NCI-H2029 (cell line): ENCODE measurements around the gene RAB36.
A peak's percentile ranks its signal among the peaks of the same experiment; 100 is the strongest.

Experiments used
- DNase-seq: peaks from one replicate; lab custom pipeline; 2025; lab: John Stamatoyannopoulos, UW

Gene RAB36

DNA sequence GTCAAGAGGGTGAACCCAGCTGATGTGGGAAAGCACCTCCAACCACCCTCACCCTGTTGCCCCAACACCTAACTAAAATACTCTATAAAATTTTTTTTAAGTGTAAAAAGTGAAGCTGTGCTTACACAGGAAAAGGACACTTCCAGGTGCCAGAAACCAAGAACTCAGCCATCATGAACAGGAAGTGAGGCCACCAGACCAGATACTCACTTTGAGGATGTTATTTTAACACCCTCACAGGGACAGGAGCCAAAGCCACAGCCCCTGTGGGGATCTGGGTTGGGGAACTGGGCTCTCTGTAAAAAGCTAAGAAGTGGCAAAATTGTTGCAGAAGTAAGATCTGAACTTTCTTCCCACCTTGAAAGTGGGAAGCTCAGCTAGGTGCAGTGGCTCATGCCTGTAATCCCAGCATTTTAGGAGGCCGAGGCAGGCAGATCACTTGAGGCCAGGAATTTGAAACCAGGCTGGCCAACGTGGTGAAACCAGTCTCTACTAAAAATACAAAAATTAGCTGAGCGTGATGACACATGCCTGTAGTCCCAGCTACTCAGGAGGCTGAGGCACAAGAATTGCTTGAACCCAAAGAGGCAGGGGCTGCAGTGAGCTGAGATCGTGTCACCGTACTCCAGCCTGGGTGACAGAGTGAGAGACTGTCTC is 7.2 kb upstream of the RAB36 start:
- DNase-seq, result peak; percentile 25

DNA sequence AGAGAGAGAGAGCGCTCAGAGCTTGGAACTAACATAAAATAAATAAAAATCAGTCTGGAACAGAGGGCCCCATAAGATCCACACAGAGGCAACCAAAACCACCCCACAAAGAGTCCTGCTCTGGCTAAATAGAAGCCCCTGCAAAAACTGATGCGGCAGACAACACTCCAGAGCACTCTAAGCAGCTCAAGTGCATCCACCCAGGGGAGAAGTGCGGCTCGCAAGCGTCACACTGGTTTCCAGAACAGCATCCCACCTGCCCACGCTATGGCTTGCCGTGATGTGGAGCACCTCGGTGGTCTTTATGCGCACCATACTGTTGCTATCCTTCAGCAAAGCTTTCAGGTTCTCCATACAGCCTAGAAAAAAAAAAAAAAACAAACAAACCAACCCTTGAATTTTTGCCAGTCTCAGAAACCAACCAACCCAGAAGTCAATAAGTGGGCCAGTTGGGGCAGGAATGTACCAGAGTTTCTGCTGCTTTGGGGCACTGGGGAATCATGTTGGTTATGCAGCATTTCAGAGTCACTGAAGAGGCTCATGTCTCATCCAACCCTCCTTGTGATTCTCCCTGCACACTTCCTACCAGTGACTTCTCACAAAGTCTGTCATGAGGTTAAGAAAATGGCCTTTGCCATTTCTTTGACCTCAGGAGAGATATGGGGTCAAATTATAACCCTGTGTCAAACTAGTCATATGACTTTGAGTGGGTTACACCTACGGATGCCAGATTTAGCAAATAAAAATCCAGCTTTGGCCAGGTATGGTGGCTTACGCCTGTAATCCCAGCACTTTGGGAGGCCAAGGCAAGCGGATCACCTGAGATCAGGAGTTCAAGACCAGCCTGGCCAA is 6.5 kb upstream of the RAB36 start:
- DNase-seq, result no peak

DNA sequence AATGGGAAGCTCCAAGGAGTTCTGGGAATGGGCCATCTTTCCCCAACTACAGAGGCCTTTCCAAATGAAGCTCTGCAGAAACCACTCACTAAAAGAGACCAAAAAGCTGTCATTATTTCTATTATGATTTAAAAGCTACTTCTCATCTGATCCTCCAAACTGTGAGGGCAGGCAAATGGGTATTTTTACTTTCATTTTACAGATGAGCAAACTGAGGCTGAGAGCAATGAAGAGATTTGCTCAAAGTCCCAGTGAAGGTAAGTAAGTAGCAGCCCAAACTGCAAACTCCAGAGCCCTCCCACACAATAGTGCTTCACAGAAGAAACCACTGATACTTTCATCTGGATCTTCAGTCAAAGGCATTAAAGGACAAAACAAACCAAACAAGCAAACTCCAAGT is 4.9 kb upstream of the RAB36 start:
- DNase-seq, result no peak

DNA sequence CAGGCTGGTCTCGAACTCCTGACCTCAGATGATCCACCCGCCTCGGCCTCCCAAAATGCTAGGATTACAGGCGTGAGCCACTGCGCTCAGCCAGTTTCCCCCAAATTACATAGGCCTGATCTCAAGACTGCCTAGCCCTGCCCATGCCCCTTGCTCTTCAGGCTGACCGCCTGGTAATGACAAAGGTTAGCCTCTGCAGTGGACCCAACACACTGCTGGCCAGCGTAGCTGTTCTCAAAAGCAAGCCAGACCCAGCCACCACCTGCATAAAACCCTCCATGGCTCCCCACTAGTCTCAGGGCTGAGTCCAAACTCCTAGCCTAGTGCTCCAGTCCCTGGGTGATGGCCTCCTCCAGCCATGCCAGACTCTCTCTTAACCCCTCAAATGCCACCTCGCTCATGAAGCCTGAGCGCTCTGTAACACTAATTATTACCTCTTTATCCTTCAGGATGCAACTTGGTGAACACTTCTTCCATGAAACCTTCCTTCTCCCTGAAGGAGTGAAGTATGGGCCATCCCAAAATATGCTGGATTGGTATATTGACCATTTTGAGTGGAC is 2.7 kb upstream of the RAB36 start:
- no peak for DNase-seq

DNA sequence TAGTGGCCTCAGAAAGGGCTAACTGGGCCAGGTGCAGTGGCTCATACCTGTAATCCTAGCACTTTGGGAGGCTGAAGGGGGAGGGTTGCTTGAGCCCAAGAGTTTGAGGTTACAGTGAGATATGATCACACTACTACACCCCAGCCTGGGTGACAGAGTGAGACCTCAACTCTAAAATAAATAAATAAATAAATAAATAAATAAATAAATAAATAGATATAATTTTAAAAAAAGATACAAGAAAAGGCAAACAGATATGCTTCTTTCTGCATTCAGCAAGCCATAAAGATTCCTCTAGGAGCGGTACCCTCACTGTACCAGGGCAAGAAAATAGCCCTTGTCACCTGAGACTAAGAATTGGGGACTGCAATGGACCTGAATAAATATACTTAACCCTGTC is 2.2 kb upstream of the RAB36 start:
- DNase-seq, result no peak

DNA sequence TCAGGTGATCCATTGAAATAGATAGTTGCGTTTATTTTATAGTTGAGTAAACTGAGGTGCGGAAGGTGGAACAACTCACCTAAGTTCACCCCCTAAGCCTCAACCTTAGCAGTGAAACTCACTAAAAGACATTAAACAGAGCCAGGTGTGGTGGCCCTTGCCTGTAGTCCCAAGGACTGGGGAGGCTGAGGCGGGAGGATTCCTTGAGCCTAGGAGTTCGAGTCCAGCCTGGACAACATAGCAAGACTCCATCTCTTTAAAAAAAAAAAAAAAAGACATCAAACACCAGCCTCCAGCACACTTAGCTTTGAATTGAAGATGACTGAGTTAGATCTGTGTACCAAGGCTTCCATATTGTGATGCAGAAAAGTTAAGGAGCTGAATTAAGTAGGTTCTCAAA is 845 bp upstream of the RAB36 start:
- DNase-seq, result no peak

DNA sequence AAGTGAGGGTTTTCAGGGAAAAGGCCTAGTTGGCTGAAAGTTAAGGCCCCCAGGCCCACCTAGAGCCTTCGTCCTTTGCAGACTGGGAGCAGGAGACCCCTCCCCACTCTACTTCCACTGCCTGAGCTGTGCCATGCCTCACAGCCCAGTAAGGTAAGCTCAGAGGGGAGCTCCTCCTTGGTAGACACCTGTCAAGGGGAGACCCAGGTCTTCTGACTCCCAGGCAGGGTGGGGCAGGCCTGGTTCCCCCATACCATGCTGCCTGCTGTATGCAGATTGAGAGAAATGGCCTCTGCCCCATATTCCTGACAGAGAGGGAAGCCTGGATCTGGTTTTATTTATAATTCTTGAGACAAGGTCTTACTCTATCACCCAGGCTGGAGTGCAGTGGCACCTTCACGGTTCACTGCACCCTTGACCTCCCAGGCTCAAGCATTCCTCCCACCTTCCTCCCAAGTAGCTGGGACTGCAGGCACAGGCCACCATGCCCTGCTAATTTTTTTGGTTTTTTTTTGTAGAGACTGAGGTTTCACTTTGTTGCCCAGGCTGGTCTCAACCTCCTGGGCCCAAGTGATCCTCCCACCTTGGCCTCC is 697 bp downstream of the RAB36 start:
- DNase-seq, result no peak

DNA sequence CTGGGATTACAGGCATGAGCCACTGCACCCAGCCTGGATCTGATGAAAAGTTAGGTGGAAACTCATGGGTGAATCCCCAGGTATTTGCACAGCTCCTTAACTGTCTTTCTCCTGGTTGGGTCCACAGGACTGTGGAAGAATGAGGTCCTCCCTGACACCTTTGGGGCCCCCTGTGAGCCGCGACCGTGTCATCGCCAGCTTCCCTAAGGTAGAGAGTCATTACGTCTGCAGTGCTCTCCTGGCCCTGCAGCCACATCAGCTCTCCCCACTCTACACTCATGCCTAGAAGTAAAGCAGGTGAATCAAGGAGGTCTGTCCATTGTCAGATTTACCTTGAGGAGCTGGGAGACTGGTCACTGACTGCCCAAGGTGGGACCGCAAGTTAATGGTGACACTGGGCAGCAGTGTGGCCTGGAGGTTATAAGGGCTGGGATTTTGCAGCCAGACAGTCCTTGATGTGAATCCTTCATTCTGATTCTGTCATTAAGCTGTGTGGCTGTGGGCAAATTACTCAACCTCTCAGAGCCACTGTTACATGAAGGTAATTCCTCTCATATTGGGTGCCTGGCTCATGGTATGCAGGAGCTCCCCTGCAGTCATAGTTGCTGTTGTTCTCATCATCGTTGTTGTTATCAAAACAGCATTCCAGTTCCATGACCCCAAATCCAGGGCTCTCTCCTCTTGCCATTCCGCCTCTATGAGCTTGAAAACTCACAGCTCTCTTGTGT is 1.4 kb downstream of the RAB36 start:
- DNase-seq, result no peak

DNA sequence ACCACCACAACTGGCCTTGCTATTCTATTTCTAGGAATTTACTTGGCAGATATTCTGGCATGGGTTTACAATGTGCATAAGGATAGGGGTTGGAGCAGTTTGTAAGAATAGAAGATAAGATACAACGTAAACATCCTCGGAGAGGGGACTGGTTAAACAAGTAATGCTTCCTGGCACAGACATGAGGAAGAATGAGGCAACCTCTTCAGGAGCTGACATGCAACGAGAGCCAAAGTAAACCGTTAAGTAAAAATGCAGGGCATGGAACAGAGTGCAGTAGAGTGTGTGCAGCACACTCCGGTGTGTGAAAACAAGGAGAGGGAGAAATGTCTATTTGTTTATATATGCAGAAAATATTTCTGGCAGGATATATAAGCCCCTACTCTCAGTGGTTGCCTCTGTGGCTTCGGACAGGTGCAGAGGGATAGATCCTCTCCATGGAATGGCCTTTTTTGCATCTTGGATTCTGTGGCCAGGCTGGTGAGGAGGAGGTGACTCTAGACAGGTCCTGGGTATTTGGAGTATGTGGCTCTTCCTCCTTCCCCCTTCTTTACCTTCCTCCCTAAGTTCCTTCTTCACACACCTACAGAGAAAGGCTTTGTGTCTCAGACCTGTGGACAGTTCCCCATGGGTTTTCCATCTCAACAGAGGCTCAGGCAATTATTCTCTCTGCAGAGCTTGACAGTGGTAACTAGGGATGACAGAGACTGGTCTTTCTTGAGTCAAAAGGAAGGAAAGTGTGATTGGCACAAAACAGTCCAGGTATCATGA is 2.5 kb downstream of the RAB36 start:
- peak; percentile 91 for DNase-seq

DNA sequence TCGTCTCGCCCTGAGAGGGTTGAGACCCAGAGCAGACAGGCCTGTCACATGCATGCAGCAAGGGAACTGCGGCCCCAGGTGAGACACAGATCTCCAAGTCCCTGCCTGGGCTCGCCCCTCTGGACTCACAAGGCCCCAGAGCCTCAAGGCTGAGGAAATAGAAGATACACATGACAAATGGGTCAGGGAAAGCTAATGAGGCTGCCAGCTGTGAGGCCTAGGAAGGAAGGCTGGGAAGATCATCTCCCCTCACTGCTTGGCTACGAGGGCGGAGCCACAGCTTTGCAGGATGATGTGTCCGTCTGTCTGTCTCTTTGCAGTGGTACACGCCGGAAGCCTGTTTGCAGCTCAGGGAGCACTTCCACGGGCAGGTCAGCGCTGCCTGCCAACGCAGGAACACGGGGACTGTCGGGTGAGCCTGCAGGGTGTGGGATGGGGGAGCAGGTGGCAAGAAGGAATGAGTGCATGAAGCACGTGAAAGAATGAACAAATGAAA is 4.5 kb downstream of the RAB36 start:
- DNase-seq, result no peak

DNA sequence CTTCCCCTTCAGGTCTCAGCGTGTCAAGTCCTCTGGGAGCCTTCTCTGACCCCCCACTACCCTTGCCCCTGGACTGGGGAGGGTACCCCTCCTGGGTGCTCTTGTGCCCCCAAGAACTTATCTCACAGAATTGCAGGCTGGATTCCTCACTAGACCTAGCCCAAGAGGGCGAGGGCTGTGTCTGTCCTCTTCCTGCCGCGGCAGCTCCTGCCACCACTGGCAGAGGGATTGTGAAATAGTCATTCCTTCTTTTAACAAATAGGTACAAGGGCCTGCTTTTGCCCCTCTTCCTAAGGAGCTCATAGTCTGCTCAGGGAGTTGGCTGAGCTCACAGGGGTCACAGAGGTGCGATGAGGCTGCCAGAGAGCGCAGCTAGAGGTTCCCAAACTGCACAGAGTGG is 5.5 kb downstream of the RAB36 start:
- no peak for DNase-seq

DNA sequence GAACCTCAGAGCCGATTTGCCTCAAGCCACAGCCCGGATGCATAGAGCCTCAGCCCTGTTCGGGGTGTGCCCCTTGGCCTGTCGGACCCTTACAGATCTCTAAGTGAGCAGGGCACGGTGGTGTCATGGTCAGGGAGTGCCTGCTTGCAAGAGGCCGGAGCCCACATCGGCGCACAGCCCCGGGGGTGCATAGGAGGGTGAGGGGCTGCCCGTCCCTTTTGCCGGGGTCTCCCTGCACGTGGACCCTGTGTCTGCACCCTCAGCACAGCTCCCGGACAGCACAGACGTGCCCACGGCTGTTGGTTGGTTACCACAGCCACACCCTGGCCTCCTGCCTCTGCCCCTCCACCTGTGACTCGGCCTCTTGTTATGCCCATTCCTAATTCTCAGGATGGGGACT is 6.5 kb downstream of the RAB36 start:
- DNase-seq, result no peak

DNA sequence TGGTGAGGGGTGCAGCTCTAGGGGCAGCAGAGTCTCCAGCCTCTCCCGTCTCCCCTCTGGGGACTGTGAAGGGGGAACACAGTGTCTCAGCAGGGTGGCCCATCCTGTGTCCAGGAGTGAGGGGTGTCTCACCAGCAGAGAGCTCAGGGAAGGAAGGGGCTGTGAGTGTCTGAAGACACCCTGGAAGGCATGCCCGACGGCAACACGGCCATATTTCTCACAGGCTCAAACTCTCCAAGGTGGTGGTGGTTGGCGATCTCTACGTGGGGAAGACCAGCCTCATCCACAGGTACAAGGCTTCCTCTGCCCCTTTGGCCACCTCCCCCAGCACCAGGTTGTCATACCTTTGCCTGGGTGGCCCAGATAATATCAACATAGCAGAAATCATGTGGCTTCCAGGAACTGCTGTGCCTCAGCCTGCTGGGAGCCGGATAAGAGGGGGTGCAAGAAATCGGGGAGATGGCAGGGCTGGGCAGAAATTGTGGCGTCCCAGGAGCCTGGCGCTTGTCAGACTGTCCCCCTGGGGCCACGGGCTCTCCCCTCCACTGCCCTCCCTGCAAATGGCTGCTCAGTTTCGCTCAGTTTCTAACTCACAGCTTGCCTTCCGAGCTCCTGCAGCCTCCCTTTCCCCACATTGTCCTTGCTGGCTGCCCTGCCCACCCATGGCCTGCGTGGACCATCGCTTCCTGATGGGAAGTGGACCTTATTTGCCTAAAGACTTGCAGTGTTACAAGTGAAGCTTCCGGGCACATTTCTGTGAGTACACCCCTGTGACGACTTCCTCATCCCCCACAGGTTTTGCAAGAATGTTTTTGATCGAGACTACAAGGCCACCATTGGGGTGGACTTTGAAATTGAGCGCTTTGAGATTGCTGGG is 7.2 kb downstream of the RAB36 start:
- DNase-seq, result no peak

DNA sequence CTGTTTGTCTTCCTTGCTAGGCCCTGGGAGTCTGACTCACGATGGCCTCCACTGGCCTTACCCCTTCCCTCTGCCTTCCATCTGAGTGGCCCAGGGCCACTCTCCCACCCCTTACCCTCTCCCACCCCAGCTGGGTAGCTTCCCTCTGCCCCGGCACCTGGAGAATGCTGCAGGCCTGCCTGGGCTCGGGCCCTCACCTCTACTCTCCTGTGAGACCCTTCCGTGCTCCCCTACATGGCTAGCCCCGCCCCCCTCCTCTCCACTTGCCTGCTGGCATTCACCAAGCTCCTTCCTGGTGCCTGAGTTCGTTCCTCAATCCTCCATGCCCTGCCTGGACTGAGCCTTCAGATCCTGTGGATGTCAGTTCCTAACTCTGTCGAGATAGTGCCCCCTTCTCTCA is 8.7 kb downstream of the RAB36 start:
- DNase-seq, result no peak

DNA sequence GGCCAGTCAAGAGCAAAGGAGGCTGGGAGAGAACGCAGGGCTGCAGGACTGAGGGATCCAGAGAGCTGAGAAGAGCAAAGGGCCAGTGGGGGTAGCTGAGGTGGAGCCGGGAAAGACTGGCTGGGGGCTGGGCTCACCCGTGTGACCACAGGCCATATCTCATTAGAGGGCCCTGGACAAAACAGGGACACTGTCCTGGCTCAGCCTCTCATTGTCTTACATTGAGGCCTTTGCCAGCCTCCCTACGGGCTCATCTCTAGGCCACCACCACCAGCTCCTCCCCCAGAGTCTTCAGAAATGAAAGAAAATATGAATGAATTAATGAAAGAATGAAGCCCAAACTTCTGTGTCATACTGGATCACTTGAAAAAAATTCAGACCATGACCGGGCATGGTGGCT is 9.2 kb downstream of the RAB36 start:
- DNase-seq, result no peak

DNA sequence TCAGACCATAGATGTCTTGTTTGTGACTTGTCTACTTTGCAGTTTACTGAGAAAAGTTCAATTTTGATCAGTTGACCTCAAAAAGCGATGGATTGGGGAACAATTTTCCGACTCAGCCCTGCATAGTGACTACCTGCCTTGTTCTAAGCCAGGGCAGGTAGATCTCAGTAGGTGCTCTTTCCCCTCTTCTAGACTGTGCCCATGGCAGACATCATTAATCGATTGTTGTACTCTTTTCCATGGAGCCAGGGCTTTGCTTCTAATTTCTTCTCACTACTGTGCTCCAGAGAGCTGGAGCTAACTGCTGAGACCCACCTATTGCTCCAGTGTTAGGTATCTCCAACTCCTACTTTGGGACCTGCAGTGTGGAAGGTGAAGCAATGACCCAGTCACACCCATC is 9.9 kb downstream of the RAB36 start:
- no peak for DNase-seq

DNA sequence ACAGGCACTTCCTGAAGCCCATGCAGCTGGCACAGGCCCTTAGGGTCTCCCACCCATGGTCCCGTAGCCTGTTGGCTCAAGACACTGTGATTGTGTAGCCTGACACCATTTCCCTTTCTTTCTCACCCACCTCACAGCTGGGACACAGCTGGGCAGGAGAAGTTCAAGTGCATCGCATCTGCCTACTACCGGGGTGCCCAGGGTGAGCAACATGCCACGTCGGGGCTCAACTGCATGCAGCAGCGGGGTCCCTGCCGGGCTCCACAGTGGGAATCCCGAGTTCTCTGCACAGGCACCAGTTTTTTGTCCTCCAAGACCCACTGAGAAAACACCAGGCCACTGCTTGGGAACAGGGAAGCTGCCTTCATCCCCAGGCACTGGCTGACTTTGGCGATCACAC is 10.6 kb downstream of the RAB36 start:
- no peak for DNase-seq

DNA sequence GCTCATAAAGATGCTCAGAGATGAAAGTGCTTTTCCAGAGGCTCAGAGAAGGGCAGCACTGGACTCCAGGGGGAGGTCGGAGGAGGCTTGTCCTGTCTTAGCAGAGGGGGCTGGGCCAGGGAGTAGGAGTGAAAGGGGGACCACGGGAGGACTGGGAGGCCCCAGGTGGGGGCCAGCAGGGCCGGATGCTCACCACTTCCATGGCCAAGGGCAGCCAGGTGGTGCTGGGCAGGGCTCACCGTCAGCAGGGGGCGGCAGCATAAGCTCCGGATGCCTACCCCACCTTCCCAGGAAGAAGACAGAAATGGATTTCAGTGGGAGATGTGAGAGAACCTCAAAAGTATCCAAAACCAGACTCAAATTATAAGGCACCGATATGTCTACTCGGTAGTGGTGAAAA is 11.0 kb downstream of the RAB36 start:
- DNase-seq, result no peak

DNA sequence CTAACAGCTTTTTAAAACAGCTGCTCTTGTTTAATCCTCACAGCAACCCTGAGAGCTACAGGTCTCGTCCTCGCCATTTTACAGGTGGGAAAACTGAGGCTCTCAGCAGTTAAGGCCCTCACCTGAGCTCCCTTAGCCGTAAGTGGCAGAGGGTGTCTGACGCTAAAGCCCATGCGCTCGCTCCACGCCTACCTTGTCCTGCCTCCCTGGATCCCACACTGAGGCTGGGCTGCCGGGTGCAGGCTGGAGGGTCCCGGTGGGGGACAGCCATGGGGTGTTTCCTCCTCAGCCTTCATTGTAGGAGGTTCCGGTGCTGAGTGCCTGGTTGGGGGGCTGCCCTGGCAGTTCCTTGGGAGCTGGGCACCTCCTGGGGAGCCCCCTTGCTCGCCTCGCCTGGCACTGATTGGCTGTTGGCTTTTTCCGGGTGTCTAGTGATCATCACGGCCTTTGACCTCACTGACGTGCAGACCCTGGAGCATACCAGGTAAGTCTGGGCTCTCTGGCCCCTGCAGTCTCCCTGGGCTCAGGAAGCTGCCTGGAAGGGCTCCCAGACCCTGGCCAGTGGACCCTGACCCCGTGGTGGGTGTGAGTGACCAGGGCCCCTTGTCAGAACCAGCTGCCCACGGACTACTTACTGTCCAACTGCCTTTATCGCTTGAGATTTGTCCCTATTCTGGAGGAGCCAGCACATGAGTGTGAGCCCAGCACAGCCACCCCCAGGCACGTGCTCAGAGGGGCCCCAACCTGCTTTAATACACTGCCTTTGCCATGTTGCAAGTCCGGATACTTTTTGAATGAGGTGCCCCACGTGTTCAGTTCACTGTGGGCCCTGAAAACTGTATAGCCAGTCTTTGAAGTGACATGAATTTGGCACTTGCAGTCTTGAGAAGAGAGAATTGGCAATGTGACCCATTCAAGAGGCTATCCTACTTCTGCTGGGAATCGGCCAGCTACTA is 12.6 kb downstream of the RAB36 start:
- DNase-seq, result no peak
